ENCODE results near the gene COX7B2.
A peak's percentile ranks its signal among the peaks of the same experiment; 100 is the strongest.

The COX7B2 gene

GRCh38 chr4:46886711-46887110 lies 22.3 kb downstream of the COX7B2 start:
- no peak for DNase-seq

GRCh38 chr4:46878641-46879040 lies 30.4 kb downstream of the COX7B2 start:
- DNase-seq = no peak

- no peak for DNase-seq
Measured at GRCh38 chr4:46874811-46875210, 34.2 kb downstream of the COX7B2 start.

- DNase-seq = no peak
Measured at GRCh38 chr4:46870411-46870810, 38.6 kb downstream of the COX7B2 start.

- no peak for DNase-seq
Measured at GRCh38 chr4:46856333-46856732, 52.7 kb downstream of the COX7B2 start.

GRCh38 chr4:46852800-46853199 lies 56.2 kb downstream of the COX7B2 start:
- DNase-seq = no peak

GRCh38 chr4:46850026-46850425 lies 59.0 kb downstream of the COX7B2 start:
- no peak for DNase-seq

GRCh38 chr4:46844325-46844917 lies 64.6 kb downstream of the COX7B2 start:
- peak; percentile 24 for DNase-seq

GRCh38 chr4:46839128-46839527 lies 69.9 kb downstream of the COX7B2 start:
- DNase-seq = no peak

GRCh38 chr4:46837639-46838038 lies 71.4 kb downstream of the COX7B2 start:
- no peak for DNase-seq

GRCh38 chr4:46836584-46836983 lies 72.5 kb downstream of the COX7B2 start:
- DNase-seq = no peak

- no peak for DNase-seq
Measured at GRCh38 chr4:46830971-46831454, 78.0 kb downstream of the COX7B2 start.

- DNase-seq = no peak
Measured at GRCh38 chr4:46820154-46820553, 88.9 kb downstream of the COX7B2 start.

GRCh38 chr4:46819095-46819494 lies 90.0 kb downstream of the COX7B2 start:
- DNase-seq = no peak

GRCh38 chr4:46818604-46819003 lies 90.4 kb downstream of the COX7B2 start:
- DNase-seq = no peak

GRCh38 chr4:46817806-46818205 lies 91.2 kb downstream of the COX7B2 start:
- DNase-seq = no peak

GRCh38 chr4:46804781-46805413 lies 104.1 kb downstream of the COX7B2 start:
- no peak for DNase-seq

GRCh38 chr4:46793036-46793435 lies 116.0 kb downstream of the COX7B2 start:
- DNase-seq = no peak

GRCh38 chr4:46781434-46782092 lies 127.5 kb downstream of the COX7B2 start:
- no peak for DNase-seq

GRCh38 chr4:46765465-46765864 lies 143.6 kb downstream of the COX7B2 start:
- no peak for DNase-seq

GRCh38 chr4:46730075-46730474 lies 179.0 kb downstream of the COX7B2 start:
- no peak for DNase-seq

GRCh38 chr4:46720055-46720454 lies 189.0 kb downstream of the COX7B2 start:
- DNase-seq = no peak

- DNase-seq = no peak
Measured at GRCh38 chr4:46717950-46718349, 191.1 kb downstream of the COX7B2 start.

GRCh38 chr4:46715468-46715867 lies 193.6 kb downstream of the COX7B2 start:
- no peak for DNase-seq

Measured in activated CD8-positive, alpha-beta memory T cell treated with anti-CD3 and anti-CD28 coated beads, Interleukin-2, amount 50 U/mL, for 4 hours (primary cell).